BLaER1 treated with 17β-estradiol and CSF1 and Interleukin-3, amounts not matched to agents 10 nM and 100 nM (cell line): ENCODE results near the gene RASGRP3.

ENCODE experiments used
- H3K27ac ChIP-seq, 11 experiments: shearing (Covaris generic); formaldehyde crosslinking; 2 replicates each; pipeline ENCODE4 v1.8.1; 2022
- H3K27me3 ChIP-seq, 11 experiments: shearing (Covaris generic); formaldehyde crosslinking; 2 replicates each; pipeline ENCODE4 v1.8.1; 2022
- H3K36me3 ChIP-seq, 11 experiments: shearing (Covaris generic); formaldehyde crosslinking; 2 replicates each; pipeline ENCODE4 v1.8.1; 2022
- H3K4me1 ChIP-seq, 10 experiments: shearing (Covaris generic); formaldehyde crosslinking; 2 replicates each; pipeline ENCODE4 v1.8.1; 2022
- H3K4me2 ChIP-seq, 11 experiments: shearing (Covaris generic); formaldehyde crosslinking; 2 replicates each; pipeline ENCODE4 v1.8.1; 2022
- H3K4me3 ChIP-seq, 10 experiments: shearing (Covaris generic); formaldehyde crosslinking; 2 replicates each; pipeline ENCODE4 v1.8.1; 2022
- H3K9ac ChIP-seq, 11 experiments: shearing (Covaris generic); formaldehyde crosslinking; 2 replicates each; pipeline ENCODE4 v1.8.1; 2022
- H3K9me3 ChIP-seq, 11 experiments: shearing (Covaris generic); formaldehyde crosslinking; replicated peaks in 1 of 11; 2 replicates each; pipeline ENCODE4 v1.8.1; 2022
- H4K20me1 ChIP-seq, 11 experiments: shearing (Covaris generic); formaldehyde crosslinking; 2 replicates each; pipeline ENCODE4 v1.8.1; 2022
- Cebpa-rat ChIP-seq, 11 experiments: shearing (Covaris generic); IDR thresholded peaks; 2 replicates each; pipeline ENCODE4 v1.8.1; 2022

The RASGRP3 gene

DNA sequence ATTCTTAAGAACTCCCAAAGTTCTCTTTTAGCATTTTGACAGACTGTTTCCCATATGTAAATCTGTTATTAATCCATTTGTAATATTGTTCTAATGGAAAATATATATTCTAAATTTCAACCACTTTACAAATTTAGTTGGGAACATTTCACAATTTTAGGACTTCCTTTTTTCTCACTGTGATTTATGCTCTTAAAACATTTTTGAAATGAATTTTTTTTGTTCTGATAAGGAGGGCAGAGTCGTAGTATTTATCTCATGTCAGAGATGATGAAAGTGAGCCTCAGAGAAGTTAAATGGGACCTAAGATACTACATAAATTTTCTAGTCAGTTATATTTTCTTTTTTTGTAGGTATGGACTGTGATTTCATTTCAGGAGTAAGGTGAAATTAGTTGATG, 26.6 kb downstream of the RASGRP3 start:
- H3K9me3 ChIP-seq = no peaks in the 10 kb centered on the region
- TF ChIP-seq Cebpa-rat (IDR thresholded peaks at IDR 0.05) = no peak
- H4K20me1 ChIP-seq = no peaks in the 10 kb centered on the region
- no peaks in the 10 kb centered on the region for H3K27me3 ChIP-seq
- no peaks in the 10 kb centered on the region for H3K36me3 ChIP-seq
- peaks cover 0 to 40% (median 13%) of the 10 kb centered on the region in 10 experiments; a peak in 11 of 20 replicates for H3K4me1 ChIP-seq
- no peak overlapping the region for H3K9ac ChIP-seq
- peak overlapping the region in 4 of 11 experiments; percentile 52 to 70 (median 62); a peak in 6 of 22 replicates for H3K4me2 ChIP-seq
- 0 out of 22 replicates have a peak overlapping the region, but pooled peaks of 1 of the 11 experiments have one; percentile 17 for H3K27ac ChIP-seq
- no peak overlapping the region for H3K4me3 ChIP-seq

DNA sequence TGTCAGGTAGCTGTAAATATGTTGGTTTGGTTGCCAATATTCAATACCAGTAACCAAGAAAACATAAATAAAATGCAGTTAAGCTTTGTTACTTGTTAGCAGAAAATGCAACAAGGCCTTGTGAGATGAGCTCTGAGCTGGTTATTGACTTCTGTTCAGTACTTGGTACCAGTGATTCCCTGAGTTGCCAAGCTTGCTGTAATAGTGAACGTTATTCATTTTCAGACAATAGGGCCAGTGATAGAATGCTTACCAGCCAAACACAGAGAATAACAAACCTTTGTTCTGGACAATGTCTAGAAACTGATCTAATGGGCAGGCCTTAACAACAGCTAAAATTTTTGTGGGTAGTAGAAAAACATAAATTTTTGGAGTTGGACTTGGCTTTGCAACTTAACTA, 29.5 kb downstream of the RASGRP3 start:
- no peak for TF ChIP-seq Cebpa-rat (IDR thresholded peaks at IDR 0.05)
- H3K4me1 ChIP-seq = peaks cover 0 to 25% (median 4%) of the 10 kb centered on the region in 10 experiments; a peak in 10 of 20 replicates

GRCh38 chr2:33509908-33510585, 33.6 kb downstream of the RASGRP3 start:
- Histone ChIP-seq H4K20me1 (no peaks in the 10 kb centered on the region), H3K4me2 (no peak overlapping the region), H3K9me3 (no peaks in the 10 kb centered on the region), H3K9ac (no peak overlapping the region), H3K4me1 (no peaks in the 10 kb centered on the region), H3K36me3 (peaks cover 0 to 2% (median 0%) of the 10 kb centered on the region in 11 experiments; a peak in 3 of 22 replicates), H3K27ac (no peak overlapping the region), H3K27me3 (no peaks in the 10 kb centered on the region), H3K4me3 (no peak overlapping the region)
- no peak for TF ChIP-seq Cebpa-rat (IDR thresholded peaks at IDR 0.05)

More for the DNA sequence above, 29.5 kb downstream of the RASGRP3 start:
- Histone ChIP-seq H3K27ac (no peak overlapping the region), H3K4me3 (no peak overlapping the region), H4K20me1 (no peaks in the 10 kb centered on the region), H3K4me2 (no peak overlapping the region), H3K9me3 (no peaks in the 10 kb centered on the region), H3K9ac (no peak overlapping the region), H3K36me3 (no peaks in the 10 kb centered on the region), H3K27me3 (no peaks in the 10 kb centered on the region)

GRCh38 chr2:33510586-33510968, 34.1 kb downstream of the RASGRP3 start:
- H3K4me3 ChIP-seq = no peak overlapping the region
- no peaks in the 10 kb centered on the region for H3K27me3 ChIP-seq
- TF ChIP-seq Cebpa-rat (IDR thresholded peaks at IDR 0.05) = no peak
- H3K36me3 ChIP-seq = peaks cover 0 to 8% (median 0%) of the 10 kb centered on the region in 11 experiments; a peak in 4 of 22 replicates
- no peaks in the 10 kb centered on the region for H3K9me3 ChIP-seq
- no peaks in the 10 kb centered on the region for H4K20me1 ChIP-seq
- no peaks in the 10 kb centered on the region for H3K4me1 ChIP-seq
- no peak overlapping the region for H3K9ac ChIP-seq
- H3K4me2 ChIP-seq = no peak overlapping the region
- no peak overlapping the region for H3K27ac ChIP-seq

- H3K4me3 ChIP-seq = no peak overlapping the region
- H3K4me1 ChIP-seq = no peaks in the 10 kb centered on the region
- H3K36me3 ChIP-seq = peaks cover 0 to 12% (median 0%) of the 10 kb centered on the region in 11 experiments; a peak in 4 of 22 replicates
- H3K27me3 ChIP-seq = no peaks in the 10 kb centered on the region
- no peak for TF ChIP-seq Cebpa-rat (IDR thresholded peaks at IDR 0.05)
- no peak overlapping the region for H3K4me2 ChIP-seq
- no peaks in the 10 kb centered on the region for H4K20me1 ChIP-seq
- no peaks in the 10 kb centered on the region for H3K9me3 ChIP-seq
- no peak overlapping the region for H3K9ac ChIP-seq
- no peak overlapping the region for H3K27ac ChIP-seq
Measured at GRCh38 chr2:33511141-33511540, 34.7 kb downstream of the RASGRP3 start.

- Histone ChIP-seq H3K27me3 (no peaks in the 10 kb centered on the region), H3K9ac (no peak overlapping the region), H3K9me3 (no peaks in the 10 kb centered on the region), H3K36me3 (peaks cover 0 to 18% (median 0%) of the 10 kb centered on the region in 11 experiments; a peak in 4 of 22 replicates), H3K4me1 (no peaks in the 10 kb centered on the region), H3K4me2 (no peak overlapping the region), H4K20me1 (no peaks in the 10 kb centered on the region), H3K4me3 (no peak overlapping the region), H3K27ac (no peak overlapping the region)
- TF ChIP-seq Cebpa-rat (IDR thresholded peaks at IDR 0.05) = no peak
Measured at GRCh38 chr2:33512112-33512511, 35.7 kb downstream of the RASGRP3 start.

DNA sequence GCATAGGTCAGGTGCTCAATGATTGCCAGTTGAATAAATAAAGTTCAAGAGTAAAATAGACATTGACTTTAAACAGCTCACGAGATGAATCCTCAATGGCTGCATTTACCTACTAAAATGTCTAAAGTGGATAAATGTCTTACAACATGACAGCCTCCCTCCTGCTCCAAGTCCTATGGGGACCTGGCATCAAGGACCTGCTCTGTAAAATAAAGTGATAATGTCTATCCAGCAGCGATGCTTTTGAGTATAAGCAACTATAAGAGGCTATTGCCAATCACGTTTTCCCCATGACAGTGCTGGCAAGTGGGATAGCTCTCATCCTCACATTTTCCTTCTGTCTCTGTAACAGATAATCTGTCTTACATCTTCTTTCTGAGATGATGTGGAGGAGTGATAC, 37.0 kb downstream of the RASGRP3 start:
- peaks cover 0 to 24% (median 0%) of the 10 kb centered on the region in 11 experiments; a peak in 4 of 22 replicates for H3K36me3 ChIP-seq
- TF ChIP-seq Cebpa-rat (IDR thresholded peaks at IDR 0.05) = no peak

DNA sequence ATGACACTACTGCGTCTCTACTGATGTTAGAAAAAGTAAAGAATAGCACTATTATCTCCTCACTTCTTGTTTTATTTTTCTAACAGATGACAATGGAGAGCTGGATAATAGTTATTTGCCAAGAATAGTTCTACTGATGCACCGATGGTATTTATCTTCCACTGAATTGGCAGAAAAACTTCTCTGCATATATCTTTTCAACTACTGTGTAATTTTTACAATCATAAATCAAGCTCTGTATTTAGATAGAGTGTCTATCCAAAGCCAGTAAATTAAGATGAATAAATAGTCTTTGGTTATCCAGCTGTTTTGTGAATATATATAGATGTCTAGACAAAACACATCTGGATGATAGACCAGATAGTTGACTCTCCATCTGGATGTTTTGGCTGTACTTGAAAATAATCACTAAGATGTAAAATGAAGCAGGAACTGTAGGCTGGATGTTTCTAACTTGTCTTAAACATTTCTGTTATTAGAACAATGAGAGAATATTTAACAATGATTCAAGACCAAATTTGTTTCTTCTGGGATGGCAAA, 40.1 kb downstream of the RASGRP3 start:
- TF ChIP-seq Cebpa-rat (IDR thresholded peaks at IDR 0.05) = no peak

More for the DNA sequence above, 37.0 kb downstream of the RASGRP3 start:
- Histone ChIP-seq H3K4me1 (no peaks in the 10 kb centered on the region), H3K9ac (no peak overlapping the region), H3K4me2 (no peak overlapping the region), H3K9me3 (no peaks in the 10 kb centered on the region), H3K4me3 (no peak overlapping the region), H3K27ac (no peak overlapping the region), H4K20me1 (no peaks in the 10 kb centered on the region), H3K27me3 (no peaks in the 10 kb centered on the region)

GRCh38 chr2:33518200-33518599, 41.8 kb downstream of the RASGRP3 start:
- Histone ChIP-seq H3K4me2 (no peak overlapping the region), H3K4me1 (no peaks in the 10 kb centered on the region), H3K27ac (no peak overlapping the region), H3K9ac (no peak overlapping the region), H3K36me3 (peaks cover 0 to 24% (median 0%) of the 10 kb centered on the region in 11 experiments; a peak in 4 of 22 replicates), H4K20me1 (no peaks in the 10 kb centered on the region), H3K4me3 (no peak overlapping the region), H3K9me3 (no peaks in the 10 kb centered on the region), H3K27me3 (no peaks in the 10 kb centered on the region)
- TF ChIP-seq Cebpa-rat (IDR thresholded peaks at IDR 0.05) = no peak

More for the DNA sequence above, 40.1 kb downstream of the RASGRP3 start:
- no peak overlapping the region for H3K27ac ChIP-seq
- no peaks in the 10 kb centered on the region for H3K27me3 ChIP-seq
- no peaks in the 10 kb centered on the region for H3K9me3 ChIP-seq
- H4K20me1 ChIP-seq = no peaks in the 10 kb centered on the region
- H3K4me1 ChIP-seq = no peaks in the 10 kb centered on the region
- H3K36me3 ChIP-seq = peaks cover 0 to 24% (median 0%) of the 10 kb centered on the region in 11 experiments; a peak in 4 of 22 replicates
- H3K9ac ChIP-seq = no peak overlapping the region
- H3K4me3 ChIP-seq = no peak overlapping the region
- no peak overlapping the region for H3K4me2 ChIP-seq
